Nephron (organoid): Measurements from ENCODE around the gene SYTL1.

Experiments used
- H3K27ac Mint-ChIP-seq, 3 experiments: 2 replicates each; pipeline ENCODE4 v1.8.0; 2020; ENCODE audit warnings: mixed read lengths in 3 of 3, mild to moderate bottlenecking in 2 of 3, moderate library complexity in 1 of 3
- H3K27me3 Mint-ChIP-seq: 2 replicates; pipeline ENCODE4 v1.8.0; 2021; ENCODE audit warnings: low read depth, mild to moderate bottlenecking, moderate library complexity, mixed read lengths
- H3K36me3 Mint-ChIP-seq: 2 replicates; pipeline ENCODE4 v1.8.0; 2020; ENCODE audit warnings: low read depth, mixed read lengths
- H3K4me1 Mint-ChIP-seq: 2 replicates; pipeline ENCODE4 v1.8.0; 2020; ENCODE audit warnings: mixed read lengths
- H3K4me3 Mint-ChIP-seq, 3 experiments: 2 replicates each; pipeline ENCODE4 v1.8.0; 2020; ENCODE audit warnings: mild to moderate bottlenecking in 3 of 3, mixed read lengths in 3 of 3, moderate library complexity in 2 of 3
- H3K9me3 Mint-ChIP-seq: 2 replicates; pipeline ENCODE4 v1.8.0; 2020; ENCODE audit warnings: mixed read lengths
- CTCF ChIP-seq, 3 experiments: fragments of 200-600 bp; sonication (generic); IDR thresholded peaks; one replicate each; pipeline ENCODE4 v1.5.0; 2021; ENCODE audit warnings: antibody characterized with exemption in 3 of 3; ENCODE audit not compliant: unreplicated experiment in 3 of 3

SYTL1 gene

DNA sequence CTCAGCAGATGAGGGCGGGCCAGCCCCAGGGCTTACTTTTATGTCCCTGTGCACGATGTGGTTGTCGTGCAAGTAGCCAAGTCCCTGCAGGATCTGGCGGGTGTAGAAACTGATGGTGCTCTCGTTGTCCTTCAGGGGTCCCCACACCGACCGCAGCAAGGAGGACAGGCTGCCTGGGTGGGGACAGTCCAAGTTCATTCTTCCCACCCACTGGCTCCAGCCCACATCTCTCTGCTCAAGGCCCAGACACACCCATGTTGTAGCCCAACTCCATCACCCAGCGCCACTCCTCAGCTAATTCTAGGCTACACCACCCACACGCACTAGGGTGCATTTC is 18.0 kb downstream of the SYTL1 start:
- Mint-ChIP-seq H3K9me3 (no peaks in the 10 kb centered on the region), H3K27me3 (peaks cover 30% of the 10 kb centered on the region), H3K36me3 (peaks cover 8% of the 10 kb centered on the region), H3K4me1 (peaks cover 11% of the 10 kb centered on the region), H3K27ac (no peak overlapping the region), H3K4me3 (peak overlapping the region; percentile 3 to 66 (median 7))
- no peak for TF ChIP-seq CTCF (IDR thresholded peaks at IDR 0.05; ENCODE audit: unreplicated experiment in 3 of 3)

GRCh38 chr1:27360159-27361043 is 18.6 kb downstream of the SYTL1 start:
- Mint-ChIP-seq H3K9me3 (no peaks in the 10 kb centered on the region), H3K36me3 (peaks cover 8% of the 10 kb centered on the region), H3K27me3 (peaks cover 30% of the 10 kb centered on the region), H3K4me3 (peak overlapping the region; percentile 7 to 66 (median 50)), H3K27ac (no peak overlapping the region), H3K4me1 (peaks cover 17% of the 10 kb centered on the region)
- TF ChIP-seq CTCF (IDR thresholded peaks at IDR 0.05; ENCODE audit: unreplicated experiment in 3 of 3), result no peak

DNA sequence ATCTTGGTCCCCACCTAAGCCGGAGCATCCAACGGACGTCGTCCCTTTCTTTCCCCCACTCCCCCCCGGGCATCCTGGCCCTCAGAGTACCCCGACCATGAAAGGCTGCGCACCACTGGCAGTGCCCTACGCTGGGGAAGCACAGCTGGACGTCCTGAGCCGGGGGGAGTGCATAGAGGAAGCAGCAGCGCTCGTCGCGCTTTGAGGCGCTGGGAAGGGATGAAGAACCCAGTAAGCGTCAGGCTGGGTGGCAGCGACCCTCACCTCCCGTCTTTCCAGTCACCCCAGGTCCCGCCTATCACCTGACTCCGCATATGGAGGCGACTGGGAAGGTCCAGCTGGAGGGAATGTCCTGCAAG is 19.2 kb downstream of the SYTL1 start:
- TF ChIP-seq CTCF (IDR thresholded peaks at IDR 0.05; ENCODE audit: unreplicated experiment in 3 of 3), result no peak
- Mint-ChIP-seq H3K27me3 (peaks cover 30% of the 10 kb centered on the region), H3K4me3 (peak overlapping the region in 2 of 3 experiments; percentile 51 to 66), H3K36me3 (peaks cover 4% of the 10 kb centered on the region), H3K9me3 (no peaks in the 10 kb centered on the region), H3K27ac (no peak overlapping the region), H3K4me1 (peaks cover 18% of the 10 kb centered on the region)

DNA sequence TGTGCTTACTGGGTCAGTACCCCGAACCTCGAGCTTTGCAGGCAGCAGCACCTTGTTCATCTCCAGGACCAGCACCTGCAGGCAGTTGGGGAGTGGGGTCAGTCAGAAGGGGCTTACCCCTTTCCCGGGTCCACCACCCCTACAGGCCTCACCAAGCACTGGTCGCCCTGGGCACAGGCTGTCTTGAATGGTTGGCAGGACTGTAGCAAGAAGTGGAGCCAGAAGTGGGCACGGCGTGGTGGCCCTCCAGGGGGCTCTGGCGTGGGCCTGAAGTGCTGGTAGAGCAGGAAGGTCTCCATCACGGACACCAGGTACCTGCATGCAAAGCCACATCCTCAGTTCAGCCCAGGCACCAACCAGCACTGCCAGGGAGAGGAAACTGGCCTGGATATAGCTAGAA is 19.7 kb downstream of the SYTL1 start:
- peaks cover 4% of the 10 kb centered on the region for H3K36me3 Mint-ChIP-seq
- H3K9me3 Mint-ChIP-seq, result no peaks in the 10 kb centered on the region
- H3K27ac Mint-ChIP-seq, result no peak overlapping the region
- H3K27me3 Mint-ChIP-seq, result peaks cover 30% of the 10 kb centered on the region
- peaks cover 18% of the 10 kb centered on the region for H3K4me1 Mint-ChIP-seq
- peak overlapping the region in 1 of 3 experiments; percentile 51 for H3K4me3 Mint-ChIP-seq
- no peak for TF ChIP-seq CTCF (IDR thresholded peaks at IDR 0.05; ENCODE audit: unreplicated experiment in 3 of 3)

DNA sequence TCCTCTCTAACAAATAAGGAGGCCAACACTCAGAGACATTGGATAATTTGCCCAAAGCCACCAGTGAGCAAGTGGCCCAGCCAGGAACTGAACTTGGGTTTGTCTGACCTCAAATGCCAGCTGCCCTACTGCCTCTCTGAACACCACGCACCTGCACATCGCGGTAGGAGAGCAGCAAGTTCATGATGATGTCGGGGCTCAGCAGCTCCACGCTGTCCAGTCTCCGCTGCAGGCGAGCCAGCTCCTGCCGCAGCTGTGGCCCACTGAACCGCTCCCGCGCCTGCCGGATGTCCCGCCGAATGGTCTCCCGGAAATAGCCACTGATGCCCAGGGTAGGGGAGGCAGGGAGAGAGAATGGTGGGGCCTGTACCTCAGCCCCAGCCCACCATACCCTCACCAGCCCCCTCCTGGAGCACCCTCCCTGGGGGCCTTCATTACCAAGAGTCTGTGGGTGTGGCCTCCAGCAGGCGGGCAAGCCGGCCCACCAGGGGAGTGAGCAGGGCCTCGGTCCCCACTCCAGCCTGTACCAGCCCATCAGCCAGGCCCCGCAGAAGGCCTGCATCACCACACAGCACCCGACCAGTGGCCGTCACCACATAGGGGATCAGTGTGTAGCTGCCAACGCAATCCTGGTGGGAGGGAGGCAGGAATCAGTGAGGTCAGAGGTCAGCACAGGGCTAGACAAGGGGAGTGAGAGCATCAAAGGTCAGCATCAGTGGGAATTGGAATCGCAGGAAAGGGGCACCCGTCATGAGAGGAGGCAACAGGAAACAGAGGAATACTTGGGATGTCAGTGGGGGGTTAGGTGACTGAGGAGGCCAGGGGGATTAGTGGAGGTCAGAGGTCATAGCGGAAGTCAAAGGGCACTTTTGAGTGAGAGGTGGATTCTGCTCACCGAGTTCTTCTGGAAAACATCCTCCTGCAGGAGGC is 22.2 kb downstream of the SYTL1 start:
- peaks cover 2% of the 10 kb centered on the region for H3K36me3 Mint-ChIP-seq
- H3K4me1 Mint-ChIP-seq, result peaks cover 28% of the 10 kb centered on the region
- H3K9me3 Mint-ChIP-seq, result no peaks in the 10 kb centered on the region
- H3K27ac Mint-ChIP-seq, result peak overlapping the region in 2 of 3 experiments; percentile 25 to 45
- TF ChIP-seq CTCF (IDR thresholded peaks at IDR 0.05; ENCODE audit: unreplicated experiment in 3 of 3), result no peak
- peaks cover 25% of the 10 kb centered on the region for H3K27me3 Mint-ChIP-seq
- peak overlapping the region; percentile 32 to 48 (median 40) for H3K4me3 Mint-ChIP-seq
